Ascending aorta (tissue), 2 donors: ENCODE results near the gene HECW1. TPM values are rescaled to one million over a fixed set of nuclear protein-coding genes. Genes with fewer than 3 reads are reported as not detected.
"Not testable (repeated sequence)": the region's sequence is repeated elsewhere in the genome, so short reads cannot be mapped to it uniquely, and the experiment has no call there.

ENCODE experiments used
- DNase-seq, 2 donors: peaks; one replicate each; pipeline ENCODE4 v3.0.0-alpha.2; 2019; ENCODE audit warnings: low spot score in 2 of 2
- H3K27ac ChIP-seq, 2 donors: fragments of 200-600 bp; sonication (generic); one replicate each; pipeline ENCODE4 v1.5.1; 2016 to 2017; ENCODE audit warnings: mild to moderate bottlenecking in 1 of 2
- H3K27me3 ChIP-seq: fragments of 200-600 bp; sonication (generic); one replicate; pipeline ENCODE4 v1.5.1; 2017
- H3K36me3 ChIP-seq, 2 donors: fragments of 200-600 bp; sonication (generic); one replicate each; pipeline ENCODE4 v1.5.1; 2016
- H3K4me1 ChIP-seq, 2 donors: fragments of 200-600 bp; sonication (generic); one replicate each; pipeline ENCODE4 v1.5.1; 2016 to 2017; ENCODE audit warnings: mild to moderate bottlenecking in 1 of 2
- H3K4me3 ChIP-seq, 2 donors: fragments of 200-600 bp; sonication (generic); one replicate each; pipeline ENCODE4 v1.5.1; 2016 to 2017; ENCODE audit warnings: mild to moderate bottlenecking in 1 of 2
- H3K9me3 ChIP-seq, 2 donors: fragments of 200-600 bp; sonication (generic); one replicate each; pipeline ENCODE4 v1.5.1; 2016
- CTCF ChIP-seq, 3 experiments: fragments of 200-600 bp in 2 of 3; fragments of 450-650 bp in 1 of 3; sonication (generic) in 2 of 3; IDR thresholded peaks; one replicate each; pipeline ENCODE4 v1.5.1; 2016 to 2019; ENCODE audit warnings: antibody characterized with exemption in 3 of 3, mild to moderate bottlenecking in 1 of 3, moderate library complexity in 1 of 3
- intact Hi-C: fragments of 100-400 bp; cut with DNase I; formaldehyde crosslinking; loops from one replicate; pipeline ENCODE4 v1.15.1; 2023
- total RNA-seq: library from RNA; depleted of rRNA; stranded (reverse); fragments of >200 nt; gene quantifications from one replicate; pipeline ENCODE4 v1.1.0, GENCODE V29; 2016

Gene HECW1
- total RNA-seq, 1 donor from 2014 or later: not detected

GRCh38 chr7:43215061-43215460 is 102.6 kb downstream of the HECW1 start:
- TF ChIP-seq CTCF (IDR thresholded peaks at IDR 0.05): no peak
- intact Hi-C loops: no loop called here
- H3K4me1 ChIP-seq: no peaks in the 10 kb centered on the region
- no peak overlapping the region for H3K4me3 ChIP-seq
- H3K9me3 ChIP-seq: no peaks in the 10 kb centered on the region
- no peak for DNase-seq
- no peaks in the 10 kb centered on the region for H3K36me3 ChIP-seq
- no peaks in the 10 kb centered on the region for H3K27me3 ChIP-seq
- no peak overlapping the region for H3K27ac ChIP-seq

GRCh38 chr7:43217055-43217454 is 104.6 kb downstream of the HECW1 start:
- intact Hi-C loops: no loop called here
- TF ChIP-seq CTCF (IDR thresholded peaks at IDR 0.05): no peak
- no peaks in the 10 kb centered on the region for H3K9me3 ChIP-seq
- no peak overlapping the region for H3K27ac ChIP-seq
- H3K4me3 ChIP-seq: no peak overlapping the region
- H3K36me3 ChIP-seq: no peaks in the 10 kb centered on the region
- no peaks in the 10 kb centered on the region for H3K4me1 ChIP-seq
- no peak for DNase-seq
- H3K27me3 ChIP-seq: no peaks in the 10 kb centered on the region

GRCh38 chr7:43218901-43219300 is 106.5 kb downstream of the HECW1 start:
- DNase-seq, H3K4me1 ChIP-seq, H3K9me3 ChIP-seq, H3K4me3 ChIP-seq, H3K36me3 ChIP-seq, intact Hi-C loops, H3K27me3 ChIP-seq, H3K27ac ChIP-seq: not testable (repeated sequence)

- no peaks in the 10 kb centered on the region for H3K9me3 ChIP-seq
- intact Hi-C loops: no loop called here
- no peak overlapping the region for H3K4me3 ChIP-seq
- H3K4me1 ChIP-seq: no peaks in the 10 kb centered on the region
- H3K36me3 ChIP-seq: no peaks in the 10 kb centered on the region
- H3K27ac ChIP-seq: no peak overlapping the region
- DNase-seq: no peak
- no peak for TF ChIP-seq CTCF (IDR thresholded peaks at IDR 0.05)
- H3K27me3 ChIP-seq: no peaks in the 10 kb centered on the region
These were observed 107.8 kb downstream of the HECW1 start for GRCh38 chr7:43220250-43220649.

GRCh38 chr7:43220742-43221141 is 108.3 kb downstream of the HECW1 start:
- Histone ChIP-seq H3K4me3 (no peak overlapping the region), H3K27ac (no peak overlapping the region), H3K27me3 (no peaks in the 10 kb centered on the region), H3K4me1 (no peaks in the 10 kb centered on the region), H3K36me3 (no peaks in the 10 kb centered on the region), H3K9me3 (no peaks in the 10 kb centered on the region)
- TF ChIP-seq CTCF (IDR thresholded peaks at IDR 0.05): no peak
- DNase-seq: no peak
- intact Hi-C loops: no loop called here

GRCh38 chr7:43229801-43230200 is 117.4 kb downstream of the HECW1 start:
- intact Hi-C loops: no loop called here
- H3K27me3 ChIP-seq: no peaks in the 10 kb centered on the region
- H3K9me3 ChIP-seq: no peaks in the 10 kb centered on the region
- H3K36me3 ChIP-seq: no peaks in the 10 kb centered on the region
- no peak for TF ChIP-seq CTCF (IDR thresholded peaks at IDR 0.05)
- H3K27ac ChIP-seq: no peak overlapping the region
- no peak overlapping the region for H3K4me3 ChIP-seq
- no peak for DNase-seq
- H3K4me1 ChIP-seq: no peaks in the 10 kb centered on the region
